ENCODE measurements around the gene PPCDC.

The PPCDC gene

DNA sequence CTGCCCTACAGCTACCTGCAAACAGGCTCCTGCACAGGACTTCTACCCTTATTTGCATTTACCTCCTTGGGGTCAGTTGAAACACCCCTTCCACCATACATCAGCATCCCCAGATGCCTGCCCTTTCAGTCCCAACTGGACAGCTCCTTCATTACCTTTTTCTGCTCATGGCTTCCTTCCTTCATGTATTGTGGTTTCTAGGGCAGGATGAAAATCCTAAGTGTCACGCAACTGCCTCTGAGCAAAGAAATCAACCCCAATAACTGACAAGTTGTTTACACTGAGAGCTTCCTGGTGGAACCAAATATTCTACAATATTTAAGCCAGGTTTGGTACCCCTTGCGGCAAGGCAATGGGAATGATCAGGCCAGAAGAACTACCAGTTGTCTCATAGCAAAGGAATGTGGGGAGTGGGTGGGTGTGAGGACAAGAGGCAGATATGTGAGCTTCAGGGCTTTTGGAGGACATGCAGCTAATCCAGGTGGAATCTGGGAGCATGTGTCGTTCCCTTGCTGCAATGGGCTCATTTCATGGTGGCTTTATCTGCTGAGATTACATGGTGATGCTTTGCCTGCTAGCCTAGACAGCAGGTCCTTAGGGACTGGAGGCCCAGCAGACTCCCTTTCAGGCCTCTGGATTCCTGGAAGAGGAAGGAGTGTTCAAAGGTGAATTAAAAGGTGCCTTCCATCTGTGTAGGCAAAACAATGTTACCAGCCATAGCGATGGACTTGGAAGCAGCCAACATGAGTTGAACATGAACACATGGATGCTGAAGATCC, 34.9 kb downstream of the PPCDC start:
- no peak for DNase-seq (ENCODE audit: low spot score)
- TF ChIP-seq, protein P1, sequence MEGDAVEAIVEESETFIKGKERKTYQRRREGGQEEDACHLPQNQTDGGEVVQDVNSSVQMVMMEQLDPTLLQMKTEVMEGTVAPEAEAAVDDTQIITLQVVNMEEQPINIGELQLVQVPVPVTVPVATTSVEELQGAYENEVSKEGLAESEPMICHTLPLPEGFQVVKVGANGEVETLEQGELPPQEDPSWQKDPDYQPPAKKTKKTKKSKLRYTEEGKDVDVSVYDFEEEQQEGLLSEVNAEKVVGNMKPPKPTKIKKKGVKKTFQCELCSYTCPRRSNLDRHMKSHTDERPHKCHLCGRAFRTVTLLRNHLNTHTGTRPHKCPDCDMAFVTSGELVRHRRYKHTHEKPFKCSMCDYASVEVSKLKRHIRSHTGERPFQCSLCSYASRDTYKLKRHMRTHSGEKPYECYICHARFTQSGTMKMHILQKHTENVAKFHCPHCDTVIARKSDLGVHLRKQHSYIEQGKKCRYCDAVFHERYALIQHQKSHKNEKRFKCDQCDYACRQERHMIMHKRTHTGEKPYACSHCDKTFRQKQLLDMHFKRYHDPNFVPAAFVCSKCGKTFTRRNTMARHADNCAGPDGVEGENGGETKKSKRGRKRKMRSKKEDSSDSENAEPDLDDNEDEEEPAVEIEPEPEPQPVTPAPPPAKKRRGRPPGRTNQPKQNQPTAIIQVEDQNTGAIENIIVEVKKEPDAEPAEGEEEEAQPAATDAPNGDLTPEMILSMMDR (IDR thresholded peaks at IDR 0.05), result no peak
- no peak overlapping the region for H3K4me3 ChIP-seq
- H3K27ac ChIP-seq, result no peak overlapping the region

DNA sequence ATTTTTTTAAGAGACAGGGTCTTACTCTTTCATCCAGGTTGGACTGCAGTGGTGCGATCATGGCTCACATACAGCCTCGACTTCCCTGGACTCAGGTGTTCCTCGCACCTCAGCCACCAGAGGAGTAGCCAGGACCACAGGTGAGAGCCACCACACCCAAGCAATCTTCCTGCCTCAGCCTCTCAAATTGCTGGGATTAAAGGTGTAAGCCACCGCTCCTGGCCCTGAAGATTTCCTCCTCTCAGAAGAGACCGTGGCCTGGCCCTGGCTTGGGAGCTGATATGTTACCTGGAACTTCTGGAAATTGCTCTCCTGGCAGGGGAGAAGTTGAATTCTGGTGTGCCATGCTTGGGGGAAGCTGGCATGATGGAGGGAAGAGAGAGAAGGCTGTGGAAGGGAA, 36.2 kb downstream of the PPCDC start:
- TF ChIP-seq, protein P1 (IDR thresholded peaks at IDR 0.05), result no peak
- no peak overlapping the region for H3K27ac ChIP-seq
- DNase-seq (ENCODE audit: low spot score), result peak; percentile 57
- no peak overlapping the region for H3K4me3 ChIP-seq

DNA sequence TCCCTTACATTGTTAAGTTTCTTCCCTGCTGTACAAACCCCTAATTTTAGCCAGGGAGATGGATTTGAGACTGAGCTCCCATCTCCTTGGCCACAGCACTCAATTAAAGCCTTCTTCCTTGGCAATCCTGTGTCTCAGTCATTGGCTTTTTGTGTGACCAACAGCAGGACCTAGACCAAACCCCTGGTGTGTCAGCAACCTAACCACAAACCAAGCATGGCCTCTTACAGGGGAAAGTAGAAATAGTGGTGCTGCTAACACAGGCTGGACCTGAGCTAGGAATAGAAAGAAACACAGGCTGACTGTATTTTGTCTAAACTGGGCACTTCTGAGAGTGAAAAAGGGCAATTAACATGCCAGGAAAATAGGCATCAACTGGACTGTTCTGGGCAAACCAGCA, 37.9 kb downstream of the PPCDC start:
- TF ChIP-seq, protein P1 (IDR thresholded peaks at IDR 0.05), result no peak
- Histone ChIP-seq H3K27ac (no peak overlapping the region), H3K4me3 (no peak overlapping the region)
- peak; percentile 22 for DNase-seq (ENCODE audit: low spot score)

DNA sequence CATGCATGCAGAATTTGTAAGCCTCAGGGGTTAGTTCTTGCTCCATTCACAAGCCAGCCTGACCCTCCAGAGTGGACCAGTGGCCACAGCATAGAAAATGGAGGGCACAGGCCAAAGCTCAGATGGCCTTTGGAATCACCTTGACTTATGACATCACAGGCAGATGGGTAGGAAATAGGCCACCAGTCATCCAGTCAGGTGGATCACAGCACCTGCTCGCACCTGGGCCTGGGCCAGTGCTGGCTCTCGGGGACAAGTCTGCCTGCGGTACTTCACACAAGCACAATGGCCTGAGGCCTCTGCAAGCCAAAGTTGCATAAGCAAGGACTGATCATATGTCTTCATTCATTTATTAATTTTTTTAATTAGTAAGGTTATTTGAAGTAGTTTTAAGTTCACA, 39.3 kb downstream of the PPCDC start:
- peak; percentile 46 for DNase-seq (ENCODE audit: low spot score)
- TF ChIP-seq, protein P1 (IDR thresholded peaks at IDR 0.05), result no peak
- no peak overlapping the region for H3K27ac ChIP-seq
- H3K4me3 ChIP-seq, result no peak overlapping the region

DNA sequence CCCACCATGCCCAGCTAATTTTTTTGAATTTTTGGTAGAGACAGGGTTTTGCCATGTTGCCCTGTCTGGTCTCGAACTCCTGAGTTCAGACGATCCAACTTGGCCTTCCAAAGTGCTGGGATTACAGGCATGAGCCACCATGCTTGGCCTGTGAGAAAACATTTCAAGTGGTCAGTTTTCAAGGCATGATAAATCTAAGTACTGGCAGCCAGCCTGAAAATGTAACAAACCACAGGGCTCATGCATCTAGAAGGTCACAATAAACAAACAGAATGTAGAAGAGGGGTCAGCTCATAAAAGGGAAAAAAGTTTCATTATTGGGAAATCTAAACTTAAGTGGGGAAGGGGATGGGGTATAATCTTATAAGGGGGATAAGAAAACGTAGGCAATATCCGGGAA, 39.9 kb downstream of the PPCDC start:
- H3K27ac ChIP-seq, result no peak overlapping the region
- peak; percentile 62 for DNase-seq (ENCODE audit: low spot score)
- TF ChIP-seq, protein P1 (IDR thresholded peaks at IDR 0.05), result no peak
- H3K4me3 ChIP-seq, result no peak overlapping the region

DNA sequence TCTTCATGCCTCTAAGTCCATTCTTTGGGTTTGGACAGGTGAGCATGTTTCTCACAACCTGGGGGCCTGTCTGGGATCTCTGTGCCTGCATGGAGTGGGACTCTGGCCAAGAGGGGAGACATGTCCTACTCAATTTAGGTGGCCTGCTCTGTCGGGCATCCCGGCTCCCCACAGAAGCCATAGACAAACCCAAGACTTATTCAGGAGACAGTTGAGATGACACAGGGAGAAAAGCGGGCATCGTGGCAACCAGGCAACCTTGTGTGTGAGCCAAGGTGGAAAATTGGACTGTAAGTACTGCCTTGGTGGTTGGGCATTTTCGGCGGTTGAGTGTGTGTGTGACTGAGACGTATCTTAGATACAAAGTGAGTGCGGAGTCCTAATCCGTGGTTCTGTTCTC, 40.5 kb downstream of the PPCDC start:
- Histone ChIP-seq H3K27ac (no peak overlapping the region), H3K4me3 (no peak overlapping the region)
- peak; percentile 56 for DNase-seq (ENCODE audit: low spot score)
- TF ChIP-seq, protein P1 (IDR thresholded peaks at IDR 0.05), result no peak

DNA sequence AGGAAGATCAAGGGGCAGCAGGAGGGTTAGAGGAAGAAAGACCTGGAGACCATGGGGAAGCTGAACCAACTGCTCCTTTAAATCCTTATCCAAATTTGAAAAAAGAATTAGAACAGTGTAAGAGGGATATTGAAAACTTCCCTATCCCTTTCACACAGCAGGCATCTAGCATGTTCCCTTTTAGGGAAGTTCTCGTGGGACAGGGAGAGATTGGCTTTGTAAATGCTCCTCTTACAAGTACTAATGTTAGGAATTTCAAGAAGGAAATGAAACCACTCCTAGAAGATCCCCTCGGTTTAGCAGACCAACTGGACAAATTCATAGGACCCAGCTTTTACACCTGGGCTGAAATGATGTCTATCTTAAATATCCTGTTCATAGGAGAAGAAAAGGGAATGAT, 41.5 kb downstream of the PPCDC start:
- DNase-seq (ENCODE audit: low spot score), result no peak
- TF ChIP-seq, protein P1 (IDR thresholded peaks at IDR 0.05), result no peak
- Histone ChIP-seq H3K4me3 (no peak overlapping the region), H3K27ac (peak overlapping the region; percentile 35 to 63)
